H1 (cell line): Measurements from ENCODE around the gene SLC30A3. TPM values are rescaled to one million over a fixed set of nuclear protein-coding genes. Genes with fewer than 3 reads are reported as not detected.
"Not testable (repeated sequence)": the region's sequence is repeated elsewhere in the genome, so short reads cannot be mapped to it uniquely, and the experiment has no call there.

Experiments used
- CTCF ChIA-PET: fragments of 300-600 bp; sonication (Branson Sonifier 250); formaldehyde crosslinking; loops from one replicate; lab custom pipeline; 2021; ENCODE audit not compliant: partially characterized antibody; lab: Charles Lee
- POLR2A ChIA-PET: fragments of 300-600 bp; sonication (Branson Sonifier 250); formaldehyde crosslinking; loops from one replicate; lab custom pipeline; 2021; ENCODE audit warnings: inconsistent platforms; ENCODE audit not compliant: partially characterized antibody; lab: Charles Lee
- DNase-seq, 2 experiments: peaks; one replicate each; pipeline versions ENCODE4 v3.0.0 to v3.0.0-alpha.2; 2010 to 2022; ENCODE audit warnings: low spot score in 2 of 2, low read depth in 1 of 2, mixed read lengths in 1 of 2
- FAIRE-seq: peaks from 2 replicates; lab custom pipeline; 2011; peaks lifted over from hg19 to GRCh38; lab: Jason Lieb, UNC
- H2AFZ ChIP-seq: 2 replicates; pipeline ENCODE4 v1.8.1; 2012; ENCODE audit warnings: low read length, inconsistent platforms
- H2AK5ac ChIP-seq: 2 replicates; pipeline ENCODE4 v1.6.1; 2013; ENCODE audit warnings: low read depth, low read length
- H2BK120ac ChIP-seq: replicated peaks from 2 replicates; pipeline ENCODE3; 2013; ENCODE audit warnings: low read depth, low read length, inconsistent platforms
- H2BK12ac ChIP-seq: 2 replicates; pipeline ENCODE4 v1.6.1; 2013; ENCODE audit warnings: low read depth, low read length
- H2BK15ac ChIP-seq: 2 replicates; pipeline ENCODE4 v1.6.1; 2013; ENCODE audit warnings: low read length
- H2BK20ac ChIP-seq: 2 replicates; pipeline ENCODE4 v1.6.1; 2013; ENCODE audit warnings: low read length
- H2BK5ac ChIP-seq: 2 replicates; pipeline ENCODE4 v1.6.1; 2013; ENCODE audit warnings: low read depth, low read length
- H3K14ac ChIP-seq: 2 replicates; pipeline ENCODE4 v1.6.1; 2013; ENCODE audit warnings: inconsistent platforms; ENCODE audit not compliant: insufficient read length
- H3K18ac ChIP-seq: 2 replicates; pipeline ENCODE4 v1.6.1; 2013; ENCODE audit warnings: low read length; ENCODE audit errors: extremely low read depth
- H3K23ac ChIP-seq: 2 replicates; pipeline ENCODE4 v1.6.1; 2013; ENCODE audit warnings: inconsistent platforms; ENCODE audit not compliant: insufficient read length
- H3K23me2 ChIP-seq: 2 replicates; pipeline ENCODE4 v1.6.1; 2013; ENCODE audit warnings: low read depth, low read length
- H3K27ac ChIP-seq: 2 replicates; pipeline ENCODE4 v1.6.1; 2011; ENCODE audit warnings: low read depth, low read length, inconsistent platforms
- H3K27me3 ChIP-seq, 4 experiments: replicated peaks in 1 of 4; 1 replicate in 1 of 4; 2 replicates in 3 of 4; pipeline versions ENCODE4 v1.6.1 to v1.8.1; 2011 to 2013; ENCODE audit warnings: low read length in 3 of 4, mild to moderate bottlenecking in 3 of 4, inconsistent platforms in 2 of 4, mixed read lengths in 2 of 4, moderate library complexity in 1 of 4; ENCODE audit not compliant: control insufficient read depth in 3 of 4, insufficient read depth in 3 of 4; ENCODE audit errors: extremely low read depth in 1 of 4
- H3K36me3 ChIP-seq, 4 experiments: 2 replicates each; pipeline versions ENCODE4 v1.6.1 to v1.8.1; 2011 to 2013; ENCODE audit warnings: mild to moderate bottlenecking in 4 of 4, low read length in 3 of 4, moderate library complexity in 2 of 4, control low read depth in 1 of 4, inconsistent platforms in 1 of 4; ENCODE audit not compliant: insufficient read depth in 4 of 4, control insufficient read depth in 2 of 4
- H3K4ac ChIP-seq: replicated peaks from 2 replicates; pipeline ENCODE3; 2013; ENCODE audit warnings: low read length, low read depth, mixed read lengths, inconsistent platforms; ENCODE audit not compliant: insufficient read length
- H3K4me1 ChIP-seq, 4 experiments: replicated peaks in 1 of 4; 1 replicate in 1 of 4; 2 replicates in 3 of 4; pipeline versions ENCODE4 v1.6.1 to v1.8.1; 2011 to 2013; ENCODE audit warnings: low read length in 3 of 4, inconsistent platforms in 2 of 4, mixed read lengths in 1 of 4; ENCODE audit not compliant: insufficient read depth in 4 of 4, control insufficient read depth in 3 of 4
- H3K4me2 ChIP-seq, 2 experiments: 2 replicates each; pipeline versions ENCODE4 v1.6.1 to v1.8.1; 2011 to 2013; ENCODE audit warnings: low read depth in 2 of 2, low read length in 2 of 2, control low read depth in 1 of 2, inconsistent platforms in 1 of 2, mild to moderate bottlenecking in 1 of 2; ENCODE audit not compliant: insufficient read depth in 1 of 2
- H3K4me3 ChIP-seq, 4 experiments: fragments of 200-600, 300-600 bp in 1 of 4; sonication (generic), shearing (Covaris generic), sonication (Bioruptor Twin) in 1 of 4; 2 replicates each; pipeline versions ENCODE4 v1.5.1 to v1.8.1; 2011 to 2016; ENCODE audit warnings: low read length in 4 of 4, low read depth in 3 of 4, control low read depth in 2 of 4, inconsistent platforms in 2 of 4, mild to moderate bottlenecking in 2 of 4, mixed read lengths in 1 of 4, moderate library complexity in 1 of 4; ENCODE audit not compliant: insufficient read depth in 2 of 4; ENCODE audit errors: extremely low read depth in 1 of 4
- H3K56ac ChIP-seq: replicated peaks from 2 replicates; pipeline ENCODE3; 2013; ENCODE audit warnings: low read depth, mild to moderate bottlenecking, mixed read lengths, low read length, inconsistent platforms; ENCODE audit not compliant: insufficient read length
- H3K79me1 ChIP-seq: 2 replicates; pipeline ENCODE4 v1.6.1; 2013; ENCODE audit warnings: low read depth, low read length, control low read depth
- H3K79me2 ChIP-seq, 2 experiments: 2 replicates each; pipeline versions ENCODE4 v1.6.1 to v1.8.1; 2012 to 2013; ENCODE audit warnings: low read length in 2 of 2, mild to moderate bottlenecking in 2 of 2, inconsistent platforms in 1 of 2; ENCODE audit not compliant: insufficient read depth in 2 of 2, control insufficient read depth in 1 of 2
- H3K9ac ChIP-seq, 4 experiments: replicated peaks in 1 of 4; 1 replicate in 1 of 4; 2 replicates in 3 of 4; pipeline versions ENCODE4 v1.6.1 to v1.8.1; 2011 to 2013; ENCODE audit warnings: low read depth in 3 of 4, low read length in 3 of 4, control low read depth in 2 of 4, mild to moderate bottlenecking in 2 of 4, moderate library complexity in 2 of 4, inconsistent platforms in 1 of 4; ENCODE audit errors: extremely low read depth in 1 of 4
- H3K9me3 ChIP-seq, 2 experiments: 2 replicates each; pipeline versions ENCODE4 v1.6.1 to v1.8.1; 2012 to 2013; ENCODE audit warnings: mild to moderate bottlenecking in 2 of 2, moderate library complexity in 2 of 2, control low read depth in 1 of 2, inconsistent platforms in 1 of 2, low read depth in 1 of 2, low read length in 1 of 2, mixed read lengths in 1 of 2; ENCODE audit not compliant: insufficient read depth in 2 of 2
- H4K20me1 ChIP-seq, 2 experiments: replicated peaks in 1 of 2; 2 replicates each; pipeline versions ENCODE3 to v1.8.1; 2011 to 2013; ENCODE audit warnings: inconsistent platforms in 2 of 2, low read length in 2 of 2, mild to moderate bottlenecking in 1 of 2; ENCODE audit not compliant: insufficient read depth in 2 of 2, control insufficient read depth in 1 of 2
- H4K5ac ChIP-seq: 2 replicates; pipeline ENCODE4 v1.6.1; 2013; ENCODE audit warnings: low read length, low read depth, mixed read lengths, inconsistent platforms; ENCODE audit not compliant: insufficient read length
- H4K8ac ChIP-seq: 2 replicates; pipeline ENCODE4 v1.8.0; 2013; ENCODE audit warnings: mild to moderate bottlenecking, moderate library complexity, low read length, inconsistent platforms; ENCODE audit not compliant: insufficient read depth; ENCODE audit errors: extremely low read depth
- H4K91ac ChIP-seq: replicated peaks from 2 replicates; pipeline ENCODE3; 2013; ENCODE audit warnings: low read length, mixed read lengths, inconsistent platforms; ENCODE audit not compliant: insufficient read length
- WGBS, 2 experiments: shearing (Covaris generic) in 1 of 2; methylation state at CpG; one replicate each; pipeline versions ENCODE4 v1.1.6 to v1.1.7; 2013 to 2015; ENCODE audit warnings: low lambda C conversion rate in 2 of 2, mixed read lengths in 2 of 2, inconsistent platforms in 1 of 2, low coverage in 1 of 2, missing lambda C conversion rate in 1 of 2; ENCODE audit not compliant: insufficient replicate concordance in 2 of 2, insufficient coverage in 1 of 2, insufficient read length in 1 of 2; ENCODE audit errors: extremely low coverage in 1 of 2, missing lambda C conversion rate in 1 of 2; 5-methylcytosine and 5-hydroxymethylcytosine counted together
- polyA plus RNA-seq, 7 experiments: library from polyadenylated mRNA; depleted of rRNA in 3 of 7; stranded (reverse) in 5 of 7; unstranded in 2 of 7; fragments of >200 nt in 5 of 7; fragments of 200-250 nt in 2 of 7; gene quantifications; 1 replicate in 5 of 7; 2 replicates in 1 of 7; 4 replicates in 1 of 7; pipeline versions ENCODE4 v1.2.1 to v1.2.3, GENCODE V29; 2011 to 2013; ENCODE audit warnings: missing spikeins in 2 of 7, mixed read lengths in 2 of 7
- total RNA-seq: library from RNA; stranded (reverse); fragmentation: NEBNext Ultra II Directional; extraction: Animal tissue kit (Norgen Biotek cat#: 25700); gene quantifications from 2 replicates; pipeline ENCODE4 v1.2.1, GENCODE V29; 2021

Gene SLC30A3
- total and polyA plus RNA-seq, 2 of the 8 experiments (the other 6 are each of a cell fraction or from before 2014, with no cell fraction given) = 15.2 to 30.7 TPM

- not testable (repeated sequence) for H2AK5ac ChIP-seq, H4K8ac ChIP-seq, H3K79me1 ChIP-seq, H3K18ac ChIP-seq, H2AFZ ChIP-seq, FAIRE-seq, H2BK15ac ChIP-seq, H3K4me3 ChIP-seq, H3K79me2 ChIP-seq, DNase-seq, H3K4ac ChIP-seq, H3K9me3 ChIP-seq, H3K4me2 ChIP-seq, H2BK120ac ChIP-seq, H3K36me3 ChIP-seq, H3K4me1 ChIP-seq, H2BK12ac ChIP-seq, H2BK20ac ChIP-seq, H3K27ac ChIP-seq, H4K5ac ChIP-seq, H2BK5ac ChIP-seq, H3K9ac ChIP-seq, H4K20me1 ChIP-seq, H4K91ac ChIP-seq, H3K23ac ChIP-seq, H3K56ac ChIP-seq, H3K14ac ChIP-seq
- Histone ChIP-seq H3K27me3 (peaks cover 21 to 38% (median 33%) of the 10 kb centered on the region in 4 experiments), H3K23me2 (peaks cover 11% of the 10 kb centered on the region; the same call in 1 of the 2 replicates)
- POLR2A ChIA-PET = interaction anchor here (1.4 to 8.2 kb wide), 2 partner anchors 11 to 18 kb away, joined by 3 to 63 read pairs; partner anchors contain the start of genes DNAJC5G and TRIM54
- CTCF ChIA-PET = interaction anchor here (0.6 to 14.1 kb wide), 6 partner anchors 11 to 413 kb away, joined by 3 to 288 read pairs (median 36); partner anchors contain the start of genes DNAJC5G and TRIM54
- 94% methylated on average over 12 of the region's 13 CpGs; no CpG with 5 or more reads in 1 of the 2 experiments for WGBS, 2 experiments
Measured at GRCh38 chr2:27268296-27268695, 5.4 kb upstream of the SLC30A3 start.
